ENCODE measurements around the gene ETAA1. TPM values are rescaled to one million over a fixed set of nuclear protein-coding genes. Genes with fewer than 3 reads are reported as not detected.
A peak's percentile ranks its signal among the peaks of the same experiment; 100 is the strongest.

ETAA1 gene
- total RNA-seq, 2 donors from 2014 or later = 14.5 to 14.6 TPM

DNA sequence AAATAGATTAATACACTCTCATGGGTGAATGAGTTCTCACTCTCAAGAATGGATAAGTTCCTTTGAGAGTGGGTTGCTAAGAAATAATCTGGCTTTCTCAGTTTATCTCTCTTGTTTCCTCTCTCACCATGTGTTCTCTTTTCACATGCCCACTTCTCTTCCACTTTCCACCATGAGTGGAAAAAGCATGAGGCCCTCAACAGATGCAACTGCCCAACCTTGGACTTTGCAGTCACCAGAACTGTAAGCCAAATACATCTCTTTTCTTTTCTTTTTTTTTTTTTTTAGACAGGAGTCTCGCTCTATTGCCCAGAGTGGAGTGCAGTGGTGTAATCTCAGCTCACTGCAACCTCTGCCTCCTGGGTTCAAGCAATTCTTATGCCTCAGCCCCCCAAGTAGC is 18.1 kb upstream of the ETAA1 start:
- TF ChIP-seq POLR2A (IDR thresholded peaks at IDR 0.05) (no peak), POLR2AphosphoS5 (IDR thresholded peaks at IDR 0.05) (no peak)
- TF ChIP-seq, protein P1, sequence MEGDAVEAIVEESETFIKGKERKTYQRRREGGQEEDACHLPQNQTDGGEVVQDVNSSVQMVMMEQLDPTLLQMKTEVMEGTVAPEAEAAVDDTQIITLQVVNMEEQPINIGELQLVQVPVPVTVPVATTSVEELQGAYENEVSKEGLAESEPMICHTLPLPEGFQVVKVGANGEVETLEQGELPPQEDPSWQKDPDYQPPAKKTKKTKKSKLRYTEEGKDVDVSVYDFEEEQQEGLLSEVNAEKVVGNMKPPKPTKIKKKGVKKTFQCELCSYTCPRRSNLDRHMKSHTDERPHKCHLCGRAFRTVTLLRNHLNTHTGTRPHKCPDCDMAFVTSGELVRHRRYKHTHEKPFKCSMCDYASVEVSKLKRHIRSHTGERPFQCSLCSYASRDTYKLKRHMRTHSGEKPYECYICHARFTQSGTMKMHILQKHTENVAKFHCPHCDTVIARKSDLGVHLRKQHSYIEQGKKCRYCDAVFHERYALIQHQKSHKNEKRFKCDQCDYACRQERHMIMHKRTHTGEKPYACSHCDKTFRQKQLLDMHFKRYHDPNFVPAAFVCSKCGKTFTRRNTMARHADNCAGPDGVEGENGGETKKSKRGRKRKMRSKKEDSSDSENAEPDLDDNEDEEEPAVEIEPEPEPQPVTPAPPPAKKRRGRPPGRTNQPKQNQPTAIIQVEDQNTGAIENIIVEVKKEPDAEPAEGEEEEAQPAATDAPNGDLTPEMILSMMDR (IDR thresholded peaks at IDR 0.05) = no peak
- 96% methylated on average over 1 of the region's 1 CpG for WGBS
- no peak for DNase-seq (ENCODE audit: low spot score)
- Histone ChIP-seq H3K9me3 (no peaks in the 10 kb centered on the region), H3K4me3 (no peak overlapping the region), H3K27me3 (replicated peaks; ENCODE audit: insufficient read depth) (no peaks in the 10 kb centered on the region), H3K36me3 (no peaks in the 10 kb centered on the region), H3K4me1 (replicated peaks) (no peaks in the 10 kb centered on the region), H3K27ac (no peak overlapping the region)
- intact Hi-C loops (cut with DNase I) = no loop called here

DNA sequence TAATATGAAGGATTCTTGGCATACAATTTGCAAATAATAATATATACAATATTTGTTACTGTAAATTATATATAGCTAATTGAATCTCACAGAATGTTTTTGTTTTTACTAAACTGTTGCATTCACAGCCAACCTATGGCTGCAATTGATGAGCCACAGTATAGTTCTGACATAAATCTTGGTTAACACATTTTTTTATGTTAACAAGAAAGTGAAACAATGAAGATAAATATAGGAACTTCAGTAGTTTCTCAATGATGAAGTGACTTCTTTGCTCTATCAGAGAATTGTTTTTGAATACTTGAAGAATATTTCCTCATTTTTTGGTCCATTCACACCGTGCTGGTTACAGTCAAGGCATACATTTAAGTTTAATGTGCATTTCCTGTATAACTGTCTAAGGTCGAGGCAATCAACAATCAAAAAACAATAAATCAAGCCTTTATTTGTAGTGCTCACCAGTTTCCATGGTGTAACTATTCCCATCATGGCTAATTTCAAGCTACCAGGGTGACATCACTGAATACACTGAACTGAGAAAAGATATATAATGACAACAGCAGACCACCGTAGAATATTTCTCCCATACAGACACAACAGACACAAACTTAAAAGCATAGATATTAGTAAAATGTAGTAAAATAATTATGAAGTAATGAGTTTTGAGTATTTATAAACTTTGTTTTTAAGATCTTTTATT is 12.9 kb upstream of the ETAA1 start:
- Histone ChIP-seq H3K4me3 (no peak overlapping the region), H3K27ac (no peak overlapping the region), H3K4me1 (replicated peaks) (no peaks in the 10 kb centered on the region), H3K9me3 (no peaks in the 10 kb centered on the region), H3K36me3 (no peaks in the 10 kb centered on the region), H3K27me3 (replicated peaks; ENCODE audit: insufficient read depth) (no peaks in the 10 kb centered on the region)
- WGBS = 62% methylated on average over 3 of the region's 3 CpGs
- no peak for DNase-seq (ENCODE audit: low spot score)
- TF ChIP-seq, protein P1 (IDR thresholded peaks at IDR 0.05) = no peak
- TF ChIP-seq POLR2A (IDR thresholded peaks at IDR 0.05) = no peak
- TF ChIP-seq POLR2AphosphoS5 (IDR thresholded peaks at IDR 0.05) = no peak
- intact Hi-C loops (cut with DNase I) = no loop called here

DNA sequence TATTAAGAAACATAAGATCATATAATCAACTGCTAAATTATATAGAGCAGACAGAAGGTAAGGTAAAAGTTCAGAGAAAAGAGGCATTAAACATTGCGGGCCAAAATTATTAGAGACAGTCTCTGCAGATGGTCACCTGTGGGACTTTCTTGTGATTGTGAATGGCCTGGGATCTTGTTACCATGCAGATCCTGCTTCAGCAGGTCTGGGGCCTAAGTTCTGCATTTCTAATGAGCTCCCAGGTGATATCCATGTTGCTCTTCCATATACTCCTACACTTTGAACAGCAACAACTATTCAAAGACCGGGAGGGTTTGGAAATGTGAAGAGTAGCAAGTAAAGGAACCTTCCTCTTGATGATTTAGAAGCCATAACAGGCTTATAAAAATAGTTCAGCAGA is 8.5 kb upstream of the ETAA1 start:
- Histone ChIP-seq H3K27me3 (replicated peaks; ENCODE audit: insufficient read depth) (no peaks in the 10 kb centered on the region), H3K36me3 (no peaks in the 10 kb centered on the region), H3K9me3 (no peaks in the 10 kb centered on the region), H3K4me1 (replicated peaks) (no peaks in the 10 kb centered on the region), H3K4me3 (no peak overlapping the region), H3K27ac (no peak overlapping the region)
- intact Hi-C loops (cut with DNase I) = no loop called here
- DNase-seq (ENCODE audit: low spot score) = no peak
- 91% methylated on average over 2 of the region's 2 CpGs for WGBS
- TF ChIP-seq POLR2AphosphoS5 (IDR thresholded peaks at IDR 0.05) (no peak), POLR2A (IDR thresholded peaks at IDR 0.05) (no peak)
- TF ChIP-seq, protein P1 (IDR thresholded peaks at IDR 0.05) = no peak

DNA sequence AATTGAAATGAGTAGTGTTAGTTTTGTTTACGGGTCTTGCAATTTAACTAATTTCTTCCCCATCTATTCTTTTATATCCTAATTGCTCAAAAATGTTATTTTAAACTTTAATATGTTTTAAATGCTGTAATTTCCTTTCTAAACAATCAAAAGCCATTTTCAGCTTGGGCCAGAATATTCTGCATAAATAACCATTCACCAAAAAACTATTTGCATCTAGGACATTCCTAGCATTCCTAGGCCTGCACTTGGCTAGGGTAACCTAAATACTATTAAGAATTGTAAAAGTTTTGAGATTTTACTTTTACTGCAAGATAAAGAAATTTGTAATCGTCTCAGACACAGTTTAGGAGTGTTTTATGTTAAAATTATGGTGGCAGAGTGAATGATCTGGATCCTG is 7.8 kb upstream of the ETAA1 start:
- TF ChIP-seq POLR2AphosphoS5 (IDR thresholded peaks at IDR 0.05) = no peak
- no peak for TF ChIP-seq POLR2A (IDR thresholded peaks at IDR 0.05)
- TF ChIP-seq, protein P1 (IDR thresholded peaks at IDR 0.05) = no peak
- WGBS = 61% methylated on average over 2 of the region's 2 CpGs
- H3K36me3 ChIP-seq = no peaks in the 10 kb centered on the region
- no peak overlapping the region for H3K27ac ChIP-seq
- no peaks in the 10 kb centered on the region for H3K27me3 ChIP-seq (replicated peaks; ENCODE audit: insufficient read depth)
- intact Hi-C loops (cut with DNase I) = no loop called here
- H3K4me3 ChIP-seq = no peak overlapping the region
- H3K4me1 ChIP-seq (replicated peaks) = no peaks in the 10 kb centered on the region
- no peak for DNase-seq (ENCODE audit: low spot score)
- H3K9me3 ChIP-seq = no peaks in the 10 kb centered on the region

DNA sequence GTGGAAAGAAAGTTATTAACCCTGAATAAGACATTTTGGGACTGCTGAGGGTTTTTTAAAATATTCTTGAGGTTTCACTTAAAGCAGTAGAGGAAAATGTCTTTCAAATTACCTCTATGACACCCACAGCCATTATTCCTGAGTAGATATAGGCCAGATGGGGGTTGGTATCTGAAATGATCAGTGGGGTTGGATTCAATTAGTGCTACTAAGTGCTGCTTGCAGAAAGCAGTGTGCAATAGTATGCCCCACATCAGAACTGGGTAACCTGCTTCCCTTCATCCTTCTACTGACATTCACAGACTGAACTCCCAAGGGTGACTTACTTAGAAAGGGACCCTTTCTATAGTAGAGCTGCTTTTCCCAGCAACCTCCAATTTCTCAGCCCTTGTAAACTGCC is 7.3 kb upstream of the ETAA1 start:
- Histone ChIP-seq H3K36me3 (no peaks in the 10 kb centered on the region), H3K4me1 (replicated peaks) (no peaks in the 10 kb centered on the region), H3K27me3 (replicated peaks; ENCODE audit: insufficient read depth) (no peaks in the 10 kb centered on the region), H3K27ac (peak overlapping the region in 1 of 2 donors; percentile 2), H3K4me3 (no peak overlapping the region), H3K9me3 (no peaks in the 10 kb centered on the region)
- no peak for DNase-seq (ENCODE audit: low spot score)
- TF ChIP-seq, protein P1 (IDR thresholded peaks at IDR 0.05) = no peak
- no peak for TF ChIP-seq POLR2A (IDR thresholded peaks at IDR 0.05)
- intact Hi-C loops (cut with DNase I) = no loop called here

Measured in prostate gland (tissue), 2 donors.